MM.1S (cell line): ENCODE data around the gene FBXW2.

Source experiments
- DNase-seq: peaks from one replicate; pipeline ENCODE4 v3.0.0-alpha.2; 2015
- H2AFZ ChIP-seq: fragments of 300-600 bp; sonication (generic); 2 replicates; pipeline ENCODE4 v1.6.0; 2016; ENCODE audit warnings: antibody characterized with exemption, low read length
- H3F3A ChIP-seq: fragments of 300-600 bp; sonication (generic); 2 replicates; pipeline ENCODE4 v1.6.1; 2016; ENCODE audit warnings: mild to moderate bottlenecking, antibody characterized with exemption, low read length, moderate library complexity, mixed read lengths; ENCODE audit not compliant: insufficient read depth
- H3K27ac ChIP-seq: fragments of 300-600 bp; sonication (generic); 2 replicates; pipeline ENCODE4 v1.5.1; 2016; ENCODE audit warnings: mild to moderate bottlenecking, low read length
- H3K27me3 ChIP-seq: fragments of 300-600 bp; sonication (generic); replicated peaks from 2 replicates; pipeline ENCODE4 v1.6.0; 2016; ENCODE audit warnings: low read length; ENCODE audit not compliant: insufficient read depth
- H3K36me3 ChIP-seq: fragments of 300-600 bp; sonication (generic); replicated peaks from 2 replicates; pipeline ENCODE4 v1.6.1; 2016; ENCODE audit warnings: mild to moderate bottlenecking, low read length, mixed read lengths; ENCODE audit not compliant: insufficient read depth
- H3K4me1 ChIP-seq: fragments of 300-600 bp; sonication (generic); 2 replicates; pipeline ENCODE4 v1.6.1; 2016; ENCODE audit warnings: low read length, mixed read lengths
- H3K4me2 ChIP-seq: fragments of 300-600 bp; sonication (generic); 2 replicates; pipeline ENCODE4 v1.6.0; 2016; ENCODE audit warnings: low read depth, low read length
- H3K4me3 ChIP-seq: fragments of 300-600 bp; sonication (generic); 2 replicates; pipeline ENCODE4 v1.5.1; 2016; ENCODE audit warnings: low read length, mixed read lengths
- H3K79me2 ChIP-seq: fragments of 300-600 bp; sonication (generic); 2 replicates; pipeline ENCODE4 v1.6.1; 2016; ENCODE audit warnings: mixed run types, low read length, mixed read lengths
- H3K9ac ChIP-seq: fragments of 300-600 bp; sonication (generic); 2 replicates; pipeline ENCODE4 v1.6.1; 2016; ENCODE audit warnings: low read length, mixed read lengths
- H3K9me2 ChIP-seq: fragments of 300-600 bp; sonication (generic); replicated peaks from 2 replicates; pipeline ENCODE4 v1.6.1; 2016; ENCODE audit warnings: mild to moderate bottlenecking, low read length, mixed read lengths; ENCODE audit not compliant: insufficient read depth
- H3K9me3 ChIP-seq: fragments of 300-600 bp; sonication (generic); replicated peaks from 2 replicates; pipeline ENCODE4 v1.6.1; 2016; ENCODE audit warnings: mild to moderate bottlenecking, low read length, mixed read lengths; ENCODE audit not compliant: insufficient read depth
- H4K20me1 ChIP-seq: fragments of 300-600 bp; sonication (generic); 2 replicates; pipeline ENCODE4 v1.6.1; 2016; ENCODE audit warnings: mild to moderate bottlenecking, low read length, moderate library complexity, mixed read lengths; ENCODE audit not compliant: insufficient read depth
- EZH2 ChIP-seq: fragments of 300-600 bp; sonication (generic); optimal IDR thresholded peaks from 2 replicates; pipeline ENCODE3; 2017; ENCODE audit warnings: low read depth, mild to moderate bottlenecking, antibody characterized with exemption, low read length, mixed read lengths
- EZH2phosphoT487 ChIP-seq: fragments of 300-600 bp; sonication (generic); IDR thresholded peaks from 2 replicates; pipeline ENCODE4 v1.6.1; 2018; ENCODE audit warnings: antibody characterized with exemption, low read length
- TF ChIP-seq, protein P1 (sequence below): fragments of 300-600 bp; sonication (generic); IDR thresholded peaks from 2 replicates; pipeline ENCODE4 v1.5.1; 2016; ENCODE audit warnings: antibody characterized with exemption, low read length, mixed read lengths

FBXW2 gene

DNA sequence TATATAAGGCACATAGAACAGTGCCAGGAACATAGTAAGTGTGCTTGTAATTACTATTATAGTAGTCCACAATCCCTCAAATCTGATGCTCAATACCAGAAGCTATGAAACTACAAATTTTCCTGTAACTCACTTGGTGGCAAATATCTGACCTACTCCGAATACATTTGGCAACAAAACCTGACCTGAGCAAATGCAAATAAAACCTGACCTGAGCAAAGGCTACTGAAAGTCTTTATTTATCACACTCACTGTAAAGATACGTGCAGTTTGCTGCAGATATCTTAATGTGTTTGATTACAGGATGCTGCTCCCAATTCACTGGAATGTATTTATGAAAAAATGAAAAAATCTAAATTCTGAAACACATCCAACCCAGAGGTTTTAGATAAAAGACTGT, 86.0 kb downstream of the FBXW2 start:
- Histone ChIP-seq H3K79me2 (peaks cover 38% of the 10 kb centered on the region), H3K4me1 (peaks cover 16% of the 10 kb centered on the region), H3K9ac (no peak overlapping the region), H3F3A (peaks cover 14% of the 10 kb centered on the region), H3K9me3 (no peaks in the 10 kb centered on the region), H4K20me1 (no peaks in the 10 kb centered on the region), H3K36me3 (no peaks in the 10 kb centered on the region), H3K27me3 (no peaks in the 10 kb centered on the region), H3K4me3 (no peak overlapping the region), H3K4me2 (no peak overlapping the region), H3K27ac (no peak overlapping the region), H2AFZ (no peak overlapping the region), H3K9me2 (no peaks in the 10 kb centered on the region)
- TF ChIP-seq EZH2 (no peak), EZH2phosphoT487 (no peak)
- TF ChIP-seq, protein P1, sequence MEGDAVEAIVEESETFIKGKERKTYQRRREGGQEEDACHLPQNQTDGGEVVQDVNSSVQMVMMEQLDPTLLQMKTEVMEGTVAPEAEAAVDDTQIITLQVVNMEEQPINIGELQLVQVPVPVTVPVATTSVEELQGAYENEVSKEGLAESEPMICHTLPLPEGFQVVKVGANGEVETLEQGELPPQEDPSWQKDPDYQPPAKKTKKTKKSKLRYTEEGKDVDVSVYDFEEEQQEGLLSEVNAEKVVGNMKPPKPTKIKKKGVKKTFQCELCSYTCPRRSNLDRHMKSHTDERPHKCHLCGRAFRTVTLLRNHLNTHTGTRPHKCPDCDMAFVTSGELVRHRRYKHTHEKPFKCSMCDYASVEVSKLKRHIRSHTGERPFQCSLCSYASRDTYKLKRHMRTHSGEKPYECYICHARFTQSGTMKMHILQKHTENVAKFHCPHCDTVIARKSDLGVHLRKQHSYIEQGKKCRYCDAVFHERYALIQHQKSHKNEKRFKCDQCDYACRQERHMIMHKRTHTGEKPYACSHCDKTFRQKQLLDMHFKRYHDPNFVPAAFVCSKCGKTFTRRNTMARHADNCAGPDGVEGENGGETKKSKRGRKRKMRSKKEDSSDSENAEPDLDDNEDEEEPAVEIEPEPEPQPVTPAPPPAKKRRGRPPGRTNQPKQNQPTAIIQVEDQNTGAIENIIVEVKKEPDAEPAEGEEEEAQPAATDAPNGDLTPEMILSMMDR: no peak
- DNase-seq: no peak
